ENCODE data around the gene PPIL4.

Gene PPIL4

GRCh38 chr6:149458806-149459205, 87.0 kb downstream of the PPIL4 start:
- no peak for TF ChIP-seq CTCF (IDR thresholded peaks at IDR 0.05; ENCODE audit: low read depth, low read length)
- Histone ChIP-seq H3K4me3 (ENCODE audit: low read depth, low read length) (no peak overlapping the region), H3K9me3 (ENCODE audit: severe bottlenecking) (no peaks in the 10 kb centered on the region), H3K27me3 (ENCODE audit: insufficient read depth, low read depth, severe bottlenecking) (no peaks in the 10 kb centered on the region), H3K36me3 (no peaks in the 10 kb centered on the region), H3K27ac (no peak overlapping the region)
- DNase-seq: no peak

GRCh38 chr6:149458196-149458595, 87.6 kb downstream of the PPIL4 start:
- Histone ChIP-seq H3K27me3 (ENCODE audit: insufficient read depth, low read depth, severe bottlenecking) (no peaks in the 10 kb centered on the region), H3K27ac (no peak overlapping the region), H3K4me3 (ENCODE audit: low read depth, low read length) (no peak overlapping the region), H3K36me3 (no peaks in the 10 kb centered on the region), H3K9me3 (ENCODE audit: severe bottlenecking) (no peaks in the 10 kb centered on the region)
- no peak for TF ChIP-seq CTCF (IDR thresholded peaks at IDR 0.05; ENCODE audit: low read depth, low read length)
- no peak for DNase-seq

GRCh38 chr6:149457316-149457884, 88.4 kb downstream of the PPIL4 start:
- TF ChIP-seq CTCF (IDR thresholded peaks at IDR 0.05; ENCODE audit: low read depth, low read length): no peak
- Histone ChIP-seq H3K9me3 (ENCODE audit: severe bottlenecking) (no peaks in the 10 kb centered on the region), H3K36me3 (no peaks in the 10 kb centered on the region), H3K27ac (no peak overlapping the region), H3K4me3 (ENCODE audit: low read depth, low read length) (no peak overlapping the region), H3K27me3 (ENCODE audit: insufficient read depth, low read depth, severe bottlenecking) (no peaks in the 10 kb centered on the region)
- no peak for DNase-seq

- no peak overlapping the region for H3K27ac ChIP-seq
- no peaks in the 10 kb centered on the region for H3K9me3 ChIP-seq (ENCODE audit: severe bottlenecking)
- no peak overlapping the region for H3K4me3 ChIP-seq (ENCODE audit: low read depth, low read length)
- no peak for TF ChIP-seq CTCF (IDR thresholded peaks at IDR 0.05; ENCODE audit: low read depth, low read length)
- DNase-seq: no peak
- H3K27me3 ChIP-seq (ENCODE audit: insufficient read depth, low read depth, severe bottlenecking): no peaks in the 10 kb centered on the region
- H3K36me3 ChIP-seq: no peaks in the 10 kb centered on the region
Observed at GRCh38 chr6:149456311-149457021, 89.4 kb downstream of the PPIL4 start.

GRCh38 chr6:149455031-149455732, 90.7 kb downstream of the PPIL4 start:
- H3K36me3 ChIP-seq: no peaks in the 10 kb centered on the region
- TF ChIP-seq CTCF (IDR thresholded peaks at IDR 0.05; ENCODE audit: low read depth, low read length): no peak
- no peak for DNase-seq
- no peaks in the 10 kb centered on the region for H3K9me3 ChIP-seq (ENCODE audit: severe bottlenecking)
- H3K27ac ChIP-seq: no peak overlapping the region
- no peaks in the 10 kb centered on the region for H3K27me3 ChIP-seq (ENCODE audit: insufficient read depth, low read depth, severe bottlenecking)
- no peak overlapping the region for H3K4me3 ChIP-seq (ENCODE audit: low read depth, low read length)

All from WERI-Rb-1 (cell line).